IPS-18a (cell line): ENCODE results near the gene FAM47E.

Source experiments
- H3K27ac ChIP-seq: one replicate; pipeline ENCODE4 v1.5.1; 2013; ENCODE audit warnings: low read length
- H3K27me3 ChIP-seq: one replicate; pipeline ENCODE4 v1.6.1; 2013; ENCODE audit warnings: mild to moderate bottlenecking, low read length; ENCODE audit not compliant: control insufficient read depth, insufficient read depth
- H3K36me3 ChIP-seq: one replicate; pipeline ENCODE4 v1.6.1; 2013; ENCODE audit warnings: low read depth, low read length; ENCODE audit not compliant: control insufficient read depth
- H3K4me1 ChIP-seq: one replicate; pipeline ENCODE4 v1.6.1; 2013; ENCODE audit warnings: low read depth, low read length; ENCODE audit not compliant: control insufficient read depth
- H3K4me3 ChIP-seq: one replicate; pipeline ENCODE4 v1.5.1; 2013; ENCODE audit warnings: low read length
- H3K9ac ChIP-seq: one replicate; pipeline ENCODE4 v1.6.1; 2013; ENCODE audit warnings: mild to moderate bottlenecking, low read length, moderate library complexity
- H3K9me3 ChIP-seq: one replicate; pipeline ENCODE4 v1.6.1; 2013; ENCODE audit warnings: low read depth, low read length; ENCODE audit not compliant: control insufficient read depth

FAM47E gene

DNA sequence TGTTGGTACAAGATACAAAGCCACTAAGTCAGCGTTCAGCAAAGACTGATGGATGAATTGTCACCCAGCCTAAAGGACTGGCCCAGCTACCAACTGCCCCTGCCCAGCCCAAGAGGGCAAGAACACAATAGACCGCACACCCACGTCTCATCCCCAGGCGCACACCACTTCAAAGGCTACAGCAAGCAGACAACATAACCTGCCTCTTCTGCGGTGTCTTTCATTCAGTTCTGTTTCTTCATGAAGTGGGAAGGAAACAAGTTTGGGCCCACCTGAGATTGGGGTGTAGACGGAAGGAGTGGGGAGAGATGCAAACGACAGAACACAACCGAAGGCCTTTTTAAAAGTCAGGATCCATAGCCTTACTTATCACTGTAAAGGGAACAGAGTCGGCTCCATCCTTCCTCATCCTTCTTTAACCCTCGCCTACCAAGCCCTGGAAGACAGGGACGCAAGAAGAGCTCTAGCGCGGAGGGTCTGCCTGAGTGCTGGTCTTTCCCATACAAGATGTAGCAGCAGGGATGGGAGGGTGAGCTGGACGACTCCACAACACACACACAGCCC lies 38.6 kb upstream of the FAM47E start:
- Histone ChIP-seq H3K9ac (peak overlapping the region; percentile 71), H3K9me3 (no peaks in the 10 kb centered on the region), H3K36me3 (no peaks in the 10 kb centered on the region), H3K27me3 (no peaks in the 10 kb centered on the region), H3K27ac (no peak overlapping the region), H3K4me1 (peaks cover 19% of the 10 kb centered on the region), H3K4me3 (peak overlapping the region; percentile 81)

DNA sequence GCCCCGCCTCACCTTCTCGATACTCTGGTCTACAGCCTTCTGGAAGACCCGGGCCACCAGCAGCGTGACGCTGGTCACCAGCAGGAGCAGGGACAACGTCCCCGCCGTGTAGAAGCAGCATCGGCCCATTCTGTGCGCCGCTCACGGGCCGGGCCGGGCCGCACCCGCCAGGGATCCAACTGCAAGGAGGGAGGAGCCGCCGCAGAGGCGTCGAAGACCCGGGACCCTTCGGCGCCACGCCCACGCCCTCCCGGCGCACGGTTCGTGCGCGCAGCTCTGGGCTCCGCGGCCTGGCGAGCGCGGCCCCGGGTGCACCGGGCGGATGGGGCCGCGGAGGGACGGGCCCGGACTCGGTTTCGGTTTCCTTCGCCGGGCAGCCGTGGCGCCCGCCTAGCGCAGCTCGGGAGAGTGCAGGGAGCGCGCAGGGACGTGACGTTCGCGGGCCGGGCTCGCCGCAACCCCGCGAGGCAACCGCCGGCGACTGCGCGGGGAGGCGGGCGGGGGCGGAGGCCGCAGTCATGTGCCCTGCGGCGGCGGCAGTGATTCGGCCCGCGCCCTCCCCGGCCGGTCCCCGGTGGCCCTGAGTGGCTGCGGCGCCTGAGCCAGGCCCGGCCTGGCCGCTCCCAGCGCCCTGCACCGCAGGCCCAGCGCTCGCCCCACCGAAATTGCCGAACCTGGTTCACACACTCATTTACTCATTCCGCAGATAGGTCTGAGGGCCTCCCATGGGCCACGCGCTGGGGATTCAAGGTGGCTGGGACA lies 37.9 kb upstream of the FAM47E start, which contains the start of gene SCARB2:
Gene SCARB2, minus strand, starts transcription at position 410 of the 762 bp plus-strand sequence. Its CDS starts 281 bp downstream, at position 129.
- Histone ChIP-seq H3K4me3 (peak within 1 kb of the TSS; percentile 81), H3K9ac (peak within 1 kb of the TSS; percentile 71), H3K27ac (peak within 1 kb of the TSS; percentile 18), H3K4me1 (peaks cover 19% of the 10 kb centered on the region), H3K9me3 (no peaks in the 10 kb centered on the region), H3K27me3 (no peaks in the 10 kb centered on the region), H3K36me3 (no peaks in the 10 kb centered on the region)

DNA sequence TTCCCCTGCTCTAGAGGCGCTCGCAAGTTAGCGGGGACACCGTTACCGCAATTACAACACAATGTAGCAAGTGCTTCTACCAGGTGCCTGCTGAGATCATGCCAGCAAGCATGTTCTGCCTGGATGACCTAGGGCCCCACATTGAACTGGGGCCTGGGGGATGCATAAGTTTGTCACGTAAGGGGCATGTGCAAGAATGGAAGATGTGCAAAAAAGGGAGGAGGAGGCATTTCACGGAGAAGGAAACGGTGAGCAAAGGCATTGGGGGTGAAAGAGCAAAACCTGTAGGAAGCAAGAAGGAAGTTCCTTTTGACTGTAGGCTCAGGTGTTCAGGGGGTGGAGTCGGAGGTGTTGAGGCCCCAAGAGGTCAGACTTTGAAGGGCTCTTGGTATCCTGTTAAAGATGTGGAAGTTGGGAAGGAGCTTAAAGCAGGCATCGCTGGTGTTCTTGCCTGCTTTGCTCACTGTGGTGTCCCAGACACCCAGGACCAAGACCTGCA lies 37.3 kb upstream of the FAM47E start:
- no peaks in the 10 kb centered on the region for H3K27me3 ChIP-seq
- peaks cover 19% of the 10 kb centered on the region for H3K4me1 ChIP-seq
- H3K27ac ChIP-seq: peak overlapping the region; percentile 18
- no peaks in the 10 kb centered on the region for H3K36me3 ChIP-seq
- peak overlapping the region; percentile 71 for H3K9ac ChIP-seq
- no peaks in the 10 kb centered on the region for H3K9me3 ChIP-seq
- H3K4me3 ChIP-seq: peak overlapping the region; percentile 81

DNA sequence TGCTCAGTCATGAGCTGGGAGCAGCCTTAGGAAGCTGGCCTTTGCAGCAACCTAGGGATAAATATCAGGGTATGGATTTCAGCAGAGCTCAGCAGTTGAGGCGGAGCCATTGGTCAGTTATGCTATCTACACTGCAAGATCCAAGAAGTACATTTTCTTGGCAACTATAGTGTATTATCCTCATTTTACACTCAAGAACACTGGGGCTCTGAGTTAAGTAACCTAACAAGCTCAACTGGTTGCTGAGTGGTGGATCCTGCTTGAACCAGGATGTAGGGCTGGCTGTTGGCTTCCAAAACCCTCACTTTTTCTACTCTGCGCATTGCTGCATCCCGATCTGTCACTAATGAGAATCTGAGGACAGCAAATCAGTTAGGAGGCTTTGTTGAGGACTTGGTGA lies 36.4 kb upstream of the FAM47E start:
- H3K36me3 ChIP-seq: no peaks in the 10 kb centered on the region
- H3K27ac ChIP-seq: no peak overlapping the region
- H3K27me3 ChIP-seq: no peaks in the 10 kb centered on the region
- H3K9me3 ChIP-seq: no peaks in the 10 kb centered on the region
- H3K4me1 ChIP-seq: peaks cover 19% of the 10 kb centered on the region
- H3K4me3 ChIP-seq: no peak overlapping the region
- H3K9ac ChIP-seq: no peak overlapping the region

DNA sequence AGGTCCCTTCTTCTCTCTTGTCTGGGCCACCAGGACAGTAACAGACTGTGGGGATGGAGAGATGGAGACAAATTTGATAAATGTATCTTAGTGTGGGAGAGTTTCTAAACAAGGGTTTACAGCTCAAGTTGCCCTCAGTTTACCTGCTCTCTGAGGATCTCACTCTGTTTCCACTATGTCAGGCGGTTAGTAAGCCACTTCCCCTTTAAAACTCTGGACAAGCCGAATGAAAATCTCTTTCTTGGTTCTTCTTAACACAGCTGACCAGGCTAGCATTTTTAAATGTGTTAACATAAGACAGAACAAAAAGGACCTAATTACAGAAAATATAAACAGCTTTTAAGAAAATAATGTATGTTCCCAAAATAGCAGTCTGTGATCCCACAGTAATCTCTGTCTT lies 35.0 kb upstream of the FAM47E start:
- Histone ChIP-seq H3K36me3 (no peaks in the 10 kb centered on the region), H3K27me3 (no peaks in the 10 kb centered on the region), H3K27ac (no peak overlapping the region), H3K9ac (no peak overlapping the region), H3K4me1 (peaks cover 19% of the 10 kb centered on the region), H3K4me3 (no peak overlapping the region), H3K9me3 (no peaks in the 10 kb centered on the region)

DNA sequence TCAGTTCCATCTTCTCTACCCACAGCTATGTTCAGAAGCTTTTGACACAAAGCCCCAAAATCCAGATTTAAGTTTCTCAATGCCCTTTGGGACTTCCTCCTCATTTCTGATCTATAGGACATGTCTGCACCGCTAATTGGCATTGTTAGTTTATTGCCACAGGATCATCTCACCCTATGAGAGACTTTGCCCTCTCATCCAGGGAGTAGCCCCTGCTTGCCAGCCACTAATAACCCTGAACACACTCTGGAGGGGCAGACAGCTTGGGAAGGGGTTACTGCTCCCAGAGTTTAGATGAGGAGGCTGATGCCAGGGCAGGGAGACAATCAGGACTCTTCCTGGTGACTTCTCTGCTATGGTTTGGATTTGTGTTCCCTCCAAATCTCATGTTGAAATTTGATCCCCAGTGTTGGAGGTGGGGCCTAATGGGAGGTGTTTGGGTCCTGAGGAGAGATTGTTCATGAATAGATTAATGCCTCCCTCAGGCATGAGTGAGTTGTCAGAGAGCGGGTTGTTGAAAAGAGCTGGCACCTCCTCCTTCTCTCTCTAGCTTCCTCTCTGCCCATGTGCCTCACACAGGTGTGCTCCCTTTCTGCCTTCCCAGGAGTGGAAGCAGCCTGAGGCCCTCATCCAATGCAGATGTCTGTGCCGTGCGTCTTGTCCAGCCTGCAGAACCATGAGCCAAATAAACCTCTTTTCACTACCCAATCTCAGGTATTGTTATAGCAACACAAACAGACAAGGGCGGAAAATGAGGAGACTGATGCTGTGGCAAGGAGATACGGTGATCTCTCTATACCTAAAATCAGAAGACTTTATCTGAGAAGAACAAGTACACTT lies 34.3 kb upstream of the FAM47E start:
- no peak overlapping the region for H3K4me3 ChIP-seq
- no peaks in the 10 kb centered on the region for H3K27me3 ChIP-seq
- peaks cover 17% of the 10 kb centered on the region for H3K4me1 ChIP-seq
- H3K27ac ChIP-seq: no peak overlapping the region
- H3K36me3 ChIP-seq: no peaks in the 10 kb centered on the region
- no peaks in the 10 kb centered on the region for H3K9me3 ChIP-seq
- H3K9ac ChIP-seq: no peak overlapping the region

DNA sequence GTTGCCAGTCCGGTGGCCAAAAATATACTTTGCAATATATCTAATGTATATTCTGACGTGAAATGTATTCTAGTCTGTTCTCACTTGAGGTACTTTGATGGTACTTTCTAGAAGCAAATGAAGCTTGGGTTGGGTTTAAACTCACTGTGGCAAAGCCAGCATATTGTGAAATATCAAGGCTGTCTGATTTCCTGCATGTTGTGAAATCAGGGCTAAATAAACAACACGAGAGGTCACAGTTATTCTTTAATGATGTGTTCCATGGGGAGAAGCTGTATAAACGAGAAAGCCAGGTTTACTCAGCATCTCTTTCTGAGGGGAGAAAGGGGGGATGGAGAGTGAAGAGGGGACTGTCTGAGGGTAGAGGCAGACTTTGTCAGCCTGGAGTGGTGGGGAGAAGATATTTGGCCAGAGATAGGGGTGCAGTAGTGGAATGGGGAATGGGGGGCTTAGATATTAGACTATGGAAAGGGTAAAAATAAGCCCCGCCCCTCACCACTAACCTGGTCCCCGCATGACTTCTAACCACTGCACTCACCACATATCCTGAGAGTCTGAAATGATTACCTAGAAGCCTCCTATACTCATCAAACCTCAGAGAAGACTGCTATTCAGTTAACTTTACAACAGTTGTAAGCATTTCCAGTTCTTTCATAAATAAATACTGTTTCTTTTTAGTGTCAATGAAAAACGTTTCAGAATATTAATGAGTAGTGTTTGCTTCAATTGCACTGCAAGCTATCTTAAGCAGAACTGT lies 32.0 kb upstream of the FAM47E start:
- H3K9ac ChIP-seq: no peak overlapping the region
- no peaks in the 10 kb centered on the region for H3K9me3 ChIP-seq
- no peaks in the 10 kb centered on the region for H3K36me3 ChIP-seq
- H3K27ac ChIP-seq: no peak overlapping the region
- peaks cover 6% of the 10 kb centered on the region for H3K4me1 ChIP-seq
- no peak overlapping the region for H3K4me3 ChIP-seq
- no peaks in the 10 kb centered on the region for H3K27me3 ChIP-seq

DNA sequence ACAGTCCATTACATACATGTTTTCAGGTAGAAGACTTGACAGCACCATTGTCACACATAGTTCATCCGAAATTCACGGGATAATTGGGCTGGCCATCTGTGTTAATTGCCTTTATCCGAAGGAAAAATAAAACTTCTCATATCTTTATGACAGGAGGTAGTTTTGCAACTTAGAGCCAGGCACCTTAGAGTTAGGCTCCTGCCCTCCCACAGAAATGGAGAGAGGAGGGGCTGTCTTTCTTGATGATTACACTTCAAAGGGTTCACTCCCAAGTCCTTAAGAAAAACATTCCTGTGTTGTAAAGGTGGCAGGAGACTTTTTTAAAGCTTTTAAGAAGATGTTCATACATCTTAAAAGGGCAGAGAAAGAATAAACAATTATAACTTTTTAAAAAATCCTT lies 27.4 kb upstream of the FAM47E start:
- Histone ChIP-seq H3K4me3 (no peak overlapping the region), H3K9ac (no peak overlapping the region), H3K27me3 (no peaks in the 10 kb centered on the region), H3K36me3 (no peaks in the 10 kb centered on the region), H3K27ac (no peak overlapping the region), H3K4me1 (no peaks in the 10 kb centered on the region), H3K9me3 (peaks cover 6% of the 10 kb centered on the region)

DNA sequence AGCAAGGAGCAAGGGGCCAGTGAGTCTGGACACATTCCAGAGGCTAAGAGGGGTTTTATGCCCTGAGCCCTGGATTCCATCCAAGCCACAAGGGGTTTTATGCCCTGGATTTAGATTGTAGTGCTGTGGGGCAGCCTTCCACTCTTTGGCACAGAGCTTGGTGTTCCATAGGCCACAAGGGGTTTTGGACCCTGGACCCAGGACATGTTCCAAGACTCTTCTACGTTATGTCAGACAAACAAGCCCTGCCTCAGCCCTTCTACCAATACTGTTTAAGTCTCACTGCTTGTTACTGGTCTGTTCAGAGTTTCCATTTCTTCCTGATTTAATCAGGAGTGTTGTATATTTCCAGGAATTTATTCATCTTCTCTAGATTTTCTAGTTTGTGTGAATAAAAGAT lies 25.1 kb upstream of the FAM47E start:
- Histone ChIP-seq H3K9ac (no peak overlapping the region), H3K9me3 (peaks cover 6% of the 10 kb centered on the region), H3K36me3 (peaks cover 4% of the 10 kb centered on the region), H3K4me3 (no peak overlapping the region), H3K27ac (no peak overlapping the region), H3K4me1 (no peaks in the 10 kb centered on the region), H3K27me3 (no peaks in the 10 kb centered on the region)

DNA sequence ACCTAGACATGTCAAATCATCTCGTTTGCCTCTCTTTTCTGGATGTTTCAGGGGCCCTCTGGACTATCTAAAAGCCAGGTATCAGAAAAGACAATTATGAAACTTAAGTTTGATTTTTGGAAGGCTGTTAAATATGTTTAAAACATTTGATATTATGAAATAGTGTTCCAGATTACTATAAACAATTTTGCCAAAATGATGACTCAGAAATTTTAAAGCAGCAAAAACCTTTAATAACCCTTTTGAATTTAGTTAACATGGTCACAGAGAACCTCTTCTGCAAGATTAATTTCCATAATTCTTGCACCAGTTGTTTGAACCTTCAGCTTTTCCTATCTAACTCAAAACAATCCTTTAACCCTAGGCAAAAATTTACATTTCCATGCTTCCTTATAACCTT lies 18.8 kb upstream of the FAM47E start:
- H3K36me3 ChIP-seq: peaks cover 4% of the 10 kb centered on the region
- no peaks in the 10 kb centered on the region for H3K27me3 ChIP-seq
- H3K27ac ChIP-seq: no peak overlapping the region
- H3K4me3 ChIP-seq: peak overlapping the region; percentile 66
- peaks cover 23% of the 10 kb centered on the region for H3K4me1 ChIP-seq
- H3K9ac ChIP-seq: no peak overlapping the region
- peaks cover 3% of the 10 kb centered on the region for H3K9me3 ChIP-seq

DNA sequence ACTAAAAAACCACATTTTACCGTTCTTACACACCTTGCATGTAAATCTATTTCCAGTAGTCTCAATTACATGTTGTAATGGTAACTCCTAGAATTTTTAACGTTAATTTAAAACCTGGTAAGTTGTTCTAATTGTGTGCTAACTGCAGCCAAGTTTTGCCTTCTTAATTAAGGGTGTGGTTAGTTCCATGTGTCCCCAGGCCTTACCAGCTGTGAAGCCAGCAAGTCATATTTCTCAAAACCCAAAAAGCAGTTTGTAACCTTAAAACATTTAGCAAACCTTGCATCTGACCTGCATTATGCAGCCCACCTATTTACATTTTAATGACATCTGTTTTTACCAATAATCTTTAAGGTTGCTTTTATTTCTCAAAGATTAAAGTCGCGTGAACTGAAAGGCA lies 18.4 kb upstream of the FAM47E start:
- H3K27ac ChIP-seq: no peak overlapping the region
- no peak overlapping the region for H3K9ac ChIP-seq
- peak overlapping the region; percentile 66 for H3K4me3 ChIP-seq
- no peaks in the 10 kb centered on the region for H3K27me3 ChIP-seq
- peaks cover 23% of the 10 kb centered on the region for H3K4me1 ChIP-seq
- peaks cover 4% of the 10 kb centered on the region for H3K36me3 ChIP-seq
- no peaks in the 10 kb centered on the region for H3K9me3 ChIP-seq
